22Rv1 (cell line): ENCODE data around the gene ASCC2.

Source experiments
- H3K27ac ChIP-seq: fragments of 450-650 bp; 2 replicates; pipeline ENCODE4 v1.5.1; 2017
- CTCF ChIP-seq: fragments of 450-650 bp; IDR thresholded peaks from 2 replicates; pipeline ENCODE4 v1.5.1; 2017; ENCODE audit warnings: mild to moderate bottlenecking
- ZFX ChIP-seq: fragments of 450-650 bp; IDR thresholded peaks from 2 replicates; pipeline ENCODE4 v1.6.1; 2017; ENCODE audit warnings: antibody characterized with exemption, borderline replicate concordance

Gene ASCC2

GRCh38 chr22:29813126-29813525, 24.9 kb downstream of the ASCC2 start:
- TF ChIP-seq CTCF = no peak
- no peak for TF ChIP-seq ZFX
- peak overlapping the region; percentile 81 for H3K27ac ChIP-seq

- peak overlapping the region; percentile 81 for H3K27ac ChIP-seq
- no peak for TF ChIP-seq CTCF
- no peak for TF ChIP-seq ZFX
Measured at GRCh38 chr22:29811377-29811776, 26.7 kb downstream of the ASCC2 start.

DNA sequence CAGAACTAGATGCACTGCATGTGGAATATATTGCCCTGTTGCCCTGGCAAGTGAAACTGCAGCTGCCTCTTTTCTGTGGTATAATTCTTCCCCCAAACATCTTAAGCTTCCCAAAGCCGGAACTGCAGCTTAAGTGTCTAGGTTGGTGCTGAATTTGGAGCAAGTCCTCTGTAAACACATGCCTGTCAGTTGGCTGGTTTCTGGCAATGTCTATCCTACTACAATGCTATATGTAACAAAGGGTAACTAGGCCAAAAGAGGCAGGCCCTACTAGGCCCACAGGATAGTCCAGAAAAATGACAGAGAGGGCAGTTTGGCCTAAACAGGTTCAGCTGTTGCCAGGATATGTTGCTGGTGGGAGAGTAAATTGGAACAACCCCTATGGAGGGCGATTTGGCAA, 27.9 kb downstream of the ASCC2 start:
- H3K27ac ChIP-seq = peak overlapping the region; percentile 81; the same call in 1 of the 2 replicates
- no peak for TF ChIP-seq ZFX
- no peak for TF ChIP-seq CTCF

- H3K27ac ChIP-seq = no peak overlapping the region
- TF ChIP-seq CTCF (no peak), ZFX (no peak)
Measured at GRCh38 chr22:29806196-29806595, 31.9 kb downstream of the ASCC2 start.

- TF ChIP-seq ZFX (no peak), CTCF (no peak)
Measured at GRCh38 chr22:29804985-29805384, 33.1 kb downstream of the ASCC2 start.

DNA sequence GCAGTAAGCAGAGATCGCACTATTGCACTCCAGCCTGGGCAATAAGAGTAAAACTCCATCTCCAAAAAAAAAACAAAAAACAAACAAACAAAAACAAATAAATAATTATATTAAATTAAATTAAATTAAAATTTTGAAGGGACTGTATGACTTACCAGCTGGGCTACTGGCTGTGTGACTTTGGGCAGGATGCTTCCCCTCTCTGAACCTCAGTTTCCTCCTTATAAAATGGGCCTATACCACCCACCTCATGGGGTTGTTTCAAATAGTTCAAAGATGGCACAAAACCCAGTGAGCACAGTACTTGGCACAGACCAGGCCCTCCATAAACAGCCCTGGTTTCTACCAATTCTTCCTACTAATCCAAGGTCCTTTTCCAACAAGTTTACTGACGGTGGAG, 34.9 kb downstream of the ASCC2 start:
- no peak for TF ChIP-seq ZFX
- no peak for TF ChIP-seq CTCF
- no peak overlapping the region for H3K27ac ChIP-seq

More at GRCh38 chr22:29804985-29805384, 33.1 kb downstream of the ASCC2 start:
- H3K27ac ChIP-seq = no peak overlapping the region

- no peak overlapping the region for H3K27ac ChIP-seq
- TF ChIP-seq ZFX (no peak), CTCF (no peak)
Measured at GRCh38 chr22:29801796-29802195, 36.3 kb downstream of the ASCC2 start.
